BLaER1 treated with 17β-estradiol and CSF1 and Interleukin-3, amounts not matched to agents 10 nM and 100 nM (cell line): Measurements from ENCODE around the gene ITPK1.

Experiments used
- H3K27ac ChIP-seq, 11 experiments: shearing (Covaris generic); formaldehyde crosslinking; 2 replicates each; pipeline ENCODE4 v1.8.1; 2022
- H3K27me3 ChIP-seq, 11 experiments: shearing (Covaris generic); formaldehyde crosslinking; 2 replicates each; pipeline ENCODE4 v1.8.1; 2022
- H3K36me3 ChIP-seq, 11 experiments: shearing (Covaris generic); formaldehyde crosslinking; 2 replicates each; pipeline ENCODE4 v1.8.1; 2022
- H3K4me1 ChIP-seq, 10 experiments: shearing (Covaris generic); formaldehyde crosslinking; 2 replicates each; pipeline ENCODE4 v1.8.1; 2022
- H3K4me2 ChIP-seq, 11 experiments: shearing (Covaris generic); formaldehyde crosslinking; 2 replicates each; pipeline ENCODE4 v1.8.1; 2022
- H3K4me3 ChIP-seq, 10 experiments: shearing (Covaris generic); formaldehyde crosslinking; 2 replicates each; pipeline ENCODE4 v1.8.1; 2022
- H3K9ac ChIP-seq, 11 experiments: shearing (Covaris generic); formaldehyde crosslinking; 2 replicates each; pipeline ENCODE4 v1.8.1; 2022
- H3K9me3 ChIP-seq, 11 experiments: shearing (Covaris generic); formaldehyde crosslinking; replicated peaks in 1 of 11; 2 replicates each; pipeline ENCODE4 v1.8.1; 2022
- H4K20me1 ChIP-seq, 11 experiments: shearing (Covaris generic); formaldehyde crosslinking; 2 replicates each; pipeline ENCODE4 v1.8.1; 2022
- Cebpa-rat ChIP-seq, 11 experiments: shearing (Covaris generic); IDR thresholded peaks; 2 replicates each; pipeline ENCODE4 v1.8.1; 2022

ITPK1 gene

DNA sequence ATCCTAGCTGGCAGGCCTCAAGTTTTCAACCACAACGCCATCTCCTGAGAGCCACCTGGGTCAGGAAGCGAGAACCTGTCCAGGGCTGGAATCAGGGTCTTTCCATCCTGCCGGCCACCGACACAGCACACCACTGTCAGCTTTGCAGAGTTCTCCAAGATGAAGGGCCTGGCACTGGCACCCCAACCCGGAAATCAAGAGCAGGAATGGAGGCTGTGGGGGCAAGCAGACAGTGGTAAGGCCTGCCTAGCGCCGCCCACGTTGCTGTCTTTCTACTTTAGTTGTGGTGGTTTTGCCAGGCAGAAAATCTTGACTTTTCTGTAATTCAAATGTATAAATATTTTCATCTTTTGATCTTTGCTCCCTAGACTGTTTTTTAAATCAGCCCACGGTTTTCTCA lies 90.7 kb downstream of the ITPK1 start:
- TF ChIP-seq Cebpa-rat (IDR thresholded peaks at IDR 0.05): no peak
- Histone ChIP-seq H3K9ac (no peak overlapping the region), H3K27ac (no peak overlapping the region), H3K4me1 (peaks cover 27 to 74% (median 63%) of the 10 kb centered on the region in 10 experiments), H3K9me3 (peaks cover 0 to 4% (median 0%) of the 10 kb centered on the region in 11 experiments; a peak in 1 of 22 replicates), H3K4me3 (no peak overlapping the region), H4K20me1 (peaks cover 29 to 95% (median 55%) of the 10 kb centered on the region in 11 experiments; a peak in 21 of 22 replicates), H3K27me3 (no peaks in the 10 kb centered on the region), H3K4me2 (no peak overlapping the region), H3K36me3 (peaks cover 0 to 15% (median 0%) of the 10 kb centered on the region in 11 experiments; a peak in 5 of 22 replicates)

- TF ChIP-seq Cebpa-rat (IDR thresholded peaks at IDR 0.05): no peak
- no peaks in the 10 kb centered on the region for H3K27me3 ChIP-seq
- H3K36me3 ChIP-seq: peaks cover 0 to 16% (median 0%) of the 10 kb centered on the region in 11 experiments; a peak in 5 of 22 replicates
- H3K9ac ChIP-seq: 0 out of 22 replicates have a peak overlapping the region, but pooled peaks of 1 of the 11 experiments have one; percentile 25
- H3K9me3 ChIP-seq: peaks cover 0 to 4% (median 0%) of the 10 kb centered on the region in 11 experiments; a peak in 1 of 22 replicates
- H3K27ac ChIP-seq: no peak overlapping the region
- H4K20me1 ChIP-seq: peaks cover 23 to 95% (median 55%) of the 10 kb centered on the region in 11 experiments; a peak in 21 of 22 replicates
- H3K4me3 ChIP-seq: no peak overlapping the region
- 0 out of 22 replicates have a peak overlapping the region, but pooled peaks of 1 of the 11 experiments have one; percentile 20 for H3K4me2 ChIP-seq
- H3K4me1 ChIP-seq: peaks cover 21 to 74% (median 63%) of the 10 kb centered on the region in 10 experiments
These were observed 91.2 kb downstream of the ITPK1 start for GRCh38 chr14:93024493-93024892.

- Histone ChIP-seq H4K20me1 (peaks cover 17 to 95% (median 55%) of the 10 kb centered on the region in 11 experiments; a peak in 21 of 22 replicates), H3K9me3 (peaks cover 0 to 4% (median 0%) of the 10 kb centered on the region in 11 experiments; a peak in 1 of 22 replicates), H3K27me3 (no peaks in the 10 kb centered on the region), H3K4me3 (no peak overlapping the region), H3K4me2 (peak overlapping the region in 3 of 11 experiments; percentile 4 to 33 (median 20); a peak in 1 of 22 replicates), H3K27ac (peak overlapping the region in 1 of 11 experiments; percentile 24; a peak in 1 of 22 replicates), H3K4me1 (peaks cover 15 to 74% (median 63%) of the 10 kb centered on the region in 10 experiments), H3K36me3 (peaks cover 0 to 22% (median 0%) of the 10 kb centered on the region in 11 experiments; a peak in 5 of 22 replicates), H3K9ac (0 out of 22 replicates have a peak overlapping the region, but pooled peaks of 1 of the 11 experiments have one; percentile 25)
- no peak for TF ChIP-seq Cebpa-rat (IDR thresholded peaks at IDR 0.05)
These were observed 91.8 kb downstream of the ITPK1 start for GRCh38 chr14:93023802-93024434.

DNA sequence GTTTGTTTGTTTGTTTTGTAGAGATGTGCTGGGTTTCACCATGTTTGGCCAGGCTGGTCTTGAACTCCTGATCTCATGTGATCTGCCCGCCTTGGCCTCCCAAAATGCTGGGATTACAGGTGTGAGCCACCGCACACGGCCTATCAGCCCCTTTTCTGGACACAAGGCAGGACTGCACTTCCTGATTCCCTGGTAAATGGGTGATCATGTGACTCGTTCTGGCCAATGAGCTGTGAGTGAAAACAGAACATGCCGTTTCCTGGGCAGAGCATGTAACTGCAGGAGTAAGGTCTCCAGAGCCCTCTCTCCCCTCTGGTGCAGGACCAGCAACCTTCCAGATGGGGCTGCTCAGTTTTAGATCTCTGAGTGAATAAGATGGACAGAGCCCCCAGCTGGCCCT lies 92.7 kb downstream of the ITPK1 start:
- TF ChIP-seq Cebpa-rat (IDR thresholded peaks at IDR 0.05): no peak
- Histone ChIP-seq H3K4me3 (no peak overlapping the region), H3K27me3 (no peaks in the 10 kb centered on the region), H3K4me2 (peak overlapping the region in 2 of 11 experiments; percentile 5 to 24; a peak in 1 of 22 replicates), H3K27ac (peak overlapping the region in 2 of 11 experiments; percentile 7 to 14; a peak in 3 of 22 replicates), H3K9ac (no peak overlapping the region), H3K9me3 (peaks cover 0 to 4% (median 0%) of the 10 kb centered on the region in 11 experiments; a peak in 1 of 22 replicates), H3K4me1 (peaks cover 10 to 74% (median 63%) of the 10 kb centered on the region in 10 experiments), H3K36me3 (peaks cover 0 to 22% (median 0%) of the 10 kb centered on the region in 11 experiments; a peak in 5 of 22 replicates), H4K20me1 (peaks cover 15 to 95% (median 54%) of the 10 kb centered on the region in 11 experiments; a peak in 21 of 22 replicates)

DNA sequence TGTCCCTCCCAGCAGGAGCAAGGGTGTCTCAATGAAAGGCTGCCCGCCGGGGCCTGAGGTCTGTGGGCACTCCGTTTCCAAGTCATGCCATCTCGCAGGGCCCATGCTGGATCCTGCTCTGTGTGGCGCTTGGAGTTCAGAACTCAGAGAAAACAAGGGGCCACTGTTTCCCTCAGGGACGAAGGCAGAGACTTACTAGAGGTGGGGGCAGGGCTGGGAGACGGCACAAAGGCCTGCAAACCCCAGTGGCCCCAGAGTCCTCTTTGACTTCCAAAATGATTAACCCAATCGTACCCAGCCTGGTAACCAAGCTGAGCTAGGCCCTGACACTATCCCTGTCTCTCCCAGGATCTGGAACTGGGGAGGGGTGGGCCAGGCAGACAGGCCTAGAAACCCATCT lies 95.8 kb downstream of the ITPK1 start:
- H3K9ac ChIP-seq: peak overlapping the region in 1 of 11 experiments; percentile 5; a peak in 1 of 22 replicates
- H3K4me1 ChIP-seq: peaks cover 18 to 81% (median 73%) of the 10 kb centered on the region in 10 experiments
- H3K27ac ChIP-seq: peak overlapping the region in 2 of 11 experiments; percentile 9 to 11; a peak in 3 of 22 replicates
- peaks cover 0 to 37% (median 8%) of the 10 kb centered on the region in 11 experiments; a peak in 11 of 22 replicates for H3K36me3 ChIP-seq
- peaks cover 0 to 4% (median 0%) of the 10 kb centered on the region in 11 experiments; a peak in 1 of 22 replicates for H3K9me3 ChIP-seq
- no peak overlapping the region for H3K4me3 ChIP-seq
- peak overlapping the region in 7 of 11 experiments; percentile 22 to 52 (median 38); a peak in 12 of 22 replicates for H3K4me2 ChIP-seq
- H3K27me3 ChIP-seq: no peaks in the 10 kb centered on the region
- peaks cover 4 to 97% (median 60%) of the 10 kb centered on the region in 11 experiments; a peak in 19 of 22 replicates for H4K20me1 ChIP-seq
- TF ChIP-seq Cebpa-rat (IDR thresholded peaks at IDR 0.05): no peak

DNA sequence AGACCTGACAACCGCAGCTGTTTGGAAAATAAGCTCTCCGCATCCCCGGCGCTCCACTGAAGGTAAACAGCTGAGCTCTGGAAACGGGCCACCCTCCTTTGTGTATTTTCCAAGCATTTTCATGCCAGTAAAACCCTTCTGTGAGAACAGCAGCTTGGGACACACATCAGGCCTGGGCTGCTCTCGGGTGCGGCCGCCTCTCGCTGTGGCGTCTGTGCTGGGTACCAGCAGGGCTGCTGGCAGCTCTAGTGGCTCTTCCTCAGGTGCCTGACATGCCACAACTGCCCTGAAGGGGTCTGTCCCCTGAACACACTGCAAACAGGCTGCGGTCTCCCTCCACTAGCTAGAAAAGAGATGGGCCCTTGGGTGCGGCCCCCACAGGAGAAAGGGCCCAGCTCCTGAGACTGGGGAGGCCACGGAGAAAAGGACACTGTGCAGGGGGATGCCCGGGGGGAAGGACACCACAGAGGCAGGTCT lies 96.3 kb downstream of the ITPK1 start:
- H4K20me1 ChIP-seq: peaks cover 4 to 97% (median 60%) of the 10 kb centered on the region in 11 experiments; a peak in 20 of 22 replicates
- TF ChIP-seq Cebpa-rat (IDR thresholded peaks at IDR 0.05): no peak
- H3K9ac ChIP-seq: peak overlapping the region in 1 of 11 experiments; percentile 5; a peak in 1 of 22 replicates
- peak overlapping the region in 6 of 11 experiments; percentile 22 to 52 (median 39); a peak in 6 of 22 replicates for H3K4me2 ChIP-seq
- H3K9me3 ChIP-seq: peaks cover 0 to 4% (median 0%) of the 10 kb centered on the region in 11 experiments; a peak in 1 of 22 replicates
- H3K4me1 ChIP-seq: peaks cover 23 to 81% (median 76%) of the 10 kb centered on the region in 10 experiments
- no peaks in the 10 kb centered on the region for H3K27me3 ChIP-seq
- H3K36me3 ChIP-seq: peaks cover 0 to 33% (median 7%) of the 10 kb centered on the region in 11 experiments; a peak in 11 of 22 replicates
- H3K4me3 ChIP-seq: no peak overlapping the region
- 0 out of 22 replicates have a peak overlapping the region, but pooled peaks of 1 of the 11 experiments have one; percentile 9 for H3K27ac ChIP-seq

- peaks cover 5 to 97% (median 70%) of the 10 kb centered on the region in 11 experiments; a peak in 21 of 22 replicates for H4K20me1 ChIP-seq
- H3K9me3 ChIP-seq: peaks cover 0 to 4% (median 0%) of the 10 kb centered on the region in 11 experiments; a peak in 1 of 22 replicates
- no peak overlapping the region for H3K27ac ChIP-seq
- H3K27me3 ChIP-seq: no peaks in the 10 kb centered on the region
- peak overlapping the region in 9 of 11 experiments; percentile 3 to 92 (median 24); a peak in 11 of 22 replicates for H3K4me2 ChIP-seq
- H3K36me3 ChIP-seq: peaks cover 0 to 25% (median 4%) of the 10 kb centered on the region in 11 experiments; a peak in 10 of 22 replicates
- no peak overlapping the region for H3K4me3 ChIP-seq
- H3K4me1 ChIP-seq: peaks cover 34 to 81% (median 78%) of the 10 kb centered on the region in 10 experiments
- TF ChIP-seq Cebpa-rat (IDR thresholded peaks at IDR 0.05): no peak
- peak overlapping the region in 2 of 11 experiments; percentile 1 to 34; a peak in 2 of 22 replicates for H3K9ac ChIP-seq
These were observed 97.4 kb downstream of the ITPK1 start for GRCh38 chr14:93018366-93018765.

- H3K9ac ChIP-seq: peak overlapping the region in 2 of 11 experiments; percentile 1 to 34; a peak in 1 of 22 replicates
- no peaks in the 10 kb centered on the region for H3K27me3 ChIP-seq
- H3K4me1 ChIP-seq: peaks cover 38 to 81% (median 80%) of the 10 kb centered on the region in 10 experiments
- H3K27ac ChIP-seq: no peak overlapping the region
- H4K20me1 ChIP-seq: peaks cover 8 to 98% (median 74%) of the 10 kb centered on the region in 11 experiments; a peak in 21 of 22 replicates
- H3K9me3 ChIP-seq: peaks cover 0 to under 1% (median 0%) of the 10 kb centered on the region in 11 experiments; a peak in 1 of 22 replicates
- no peak overlapping the region for H3K4me3 ChIP-seq
- TF ChIP-seq Cebpa-rat (IDR thresholded peaks at IDR 0.05): no peak
- H3K4me2 ChIP-seq: peak overlapping the region in 9 of 11 experiments; percentile 8 to 92 (median 24); a peak in 14 of 22 replicates
- peaks cover 0 to 25% (median 4%) of the 10 kb centered on the region in 11 experiments; a peak in 10 of 22 replicates for H3K36me3 ChIP-seq
These were observed 97.8 kb downstream of the ITPK1 start for GRCh38 chr14:93017898-93018297.
